NT2/D1 (cell line): ENCODE measurements around the gene DDAH1.

ENCODE experiments used
- DNase-seq: peaks from one replicate; pipeline ENCODE4 v3.0.0-alpha.2; 2011; ENCODE audit warnings: low read depth, low spot score
- H3K27me3 ChIP-seq: 2 replicates; pipeline ENCODE4 v1.6.0; 2011; ENCODE audit warnings: mild to moderate bottlenecking; ENCODE audit not compliant: insufficient read length, insufficient read depth
- H3K36me3 ChIP-seq: 2 replicates; pipeline ENCODE4 v1.6.1; 2011; ENCODE audit warnings: mild to moderate bottlenecking, low read length, mixed read lengths; ENCODE audit not compliant: insufficient read depth, insufficient read length
- H3K4me1 ChIP-seq: 2 replicates; pipeline ENCODE4 v1.5.1; 2011; ENCODE audit not compliant: insufficient read depth, insufficient read length
- H3K4me3 ChIP-seq: 2 replicates; pipeline ENCODE4 v1.5.1; 2011; ENCODE audit warnings: low read depth; ENCODE audit not compliant: insufficient read length
- H3K9ac ChIP-seq: 2 replicates; pipeline ENCODE4 v1.6.0; 2011; ENCODE audit warnings: low read depth; ENCODE audit not compliant: insufficient read length
- H3K9me3 ChIP-seq: 2 replicates; pipeline ENCODE4 v1.5.1; 2011; ENCODE audit warnings: mild to moderate bottlenecking, low read length; ENCODE audit not compliant: insufficient read depth
- SUZ12 ChIP-seq: IDR thresholded peaks from 2 replicates; pipeline ENCODE4 v1.6.1; 2011; ENCODE audit not compliant: insufficient read length, insufficient read depth; ENCODE audit errors: extremely low read depth
- YY1 ChIP-seq: IDR thresholded peaks from 2 replicates; pipeline ENCODE4 v1.6.1; 2011; ENCODE audit not compliant: insufficient read length, insufficient read depth
- ZNF274 ChIP-seq: IDR thresholded peaks from 2 replicates; pipeline ENCODE4 v1.6.1; 2011; ENCODE audit warnings: mild to moderate bottlenecking, low read depth, low read length

Gene DDAH1

GRCh38 chr1:85451236-85451830, 13.6 kb downstream of the DDAH1 start:
- H3K4me3 ChIP-seq = no peak overlapping the region
- H3K4me1 ChIP-seq = no peaks in the 10 kb centered on the region
- H3K27me3 ChIP-seq = no peaks in the 10 kb centered on the region
- H3K9ac ChIP-seq = no peak overlapping the region
- H3K9me3 ChIP-seq = no peaks in the 10 kb centered on the region
- no peaks in the 10 kb centered on the region for H3K36me3 ChIP-seq
- TF ChIP-seq YY1 (no peak), ZNF274 (no peak), SUZ12 (no peak)
- no peak for DNase-seq

- H3K4me3 ChIP-seq = no peak overlapping the region
- H3K36me3 ChIP-seq = no peaks in the 10 kb centered on the region
- TF ChIP-seq SUZ12 = no peak
- TF ChIP-seq YY1 = no peak
- TF ChIP-seq ZNF274 = no peak
- H3K4me1 ChIP-seq = no peaks in the 10 kb centered on the region
- no peak overlapping the region for H3K9ac ChIP-seq
- DNase-seq = no peak
- no peaks in the 10 kb centered on the region for H3K9me3 ChIP-seq
- H3K27me3 ChIP-seq = no peaks in the 10 kb centered on the region
Measured at GRCh38 chr1:85450832-85451231, 14.1 kb downstream of the DDAH1 start.

GRCh38 chr1:85449356-85449755, 15.6 kb downstream of the DDAH1 start:
- no peak for DNase-seq
- H3K4me3 ChIP-seq = no peak overlapping the region

GRCh38 chr1:85448358-85448757, 16.6 kb downstream of the DDAH1 start:
- DNase-seq = no peak
- no peaks in the 10 kb centered on the region for H3K9me3 ChIP-seq
- no peak for TF ChIP-seq SUZ12
- TF ChIP-seq ZNF274 = no peak
- TF ChIP-seq YY1 = no peak
- H3K9ac ChIP-seq = no peak overlapping the region
- no peaks in the 10 kb centered on the region for H3K27me3 ChIP-seq
- H3K4me3 ChIP-seq = no peak overlapping the region
- no peaks in the 10 kb centered on the region for H3K36me3 ChIP-seq
- H3K4me1 ChIP-seq = no peaks in the 10 kb centered on the region

More at GRCh38 chr1:85449356-85449755, 15.6 kb downstream of the DDAH1 start:
- H3K9ac ChIP-seq = no peak overlapping the region
- no peaks in the 10 kb centered on the region for H3K36me3 ChIP-seq
- H3K27me3 ChIP-seq = no peaks in the 10 kb centered on the region
- no peaks in the 10 kb centered on the region for H3K9me3 ChIP-seq
- TF ChIP-seq YY1 = no peak
- no peak for TF ChIP-seq SUZ12
- no peak for TF ChIP-seq ZNF274
- H3K4me1 ChIP-seq = no peaks in the 10 kb centered on the region

- TF ChIP-seq YY1 (no peak), ZNF274 (no peak), SUZ12 (no peak)
- Histone ChIP-seq H3K27me3 (no peaks in the 10 kb centered on the region), H3K9me3 (no peaks in the 10 kb centered on the region), H3K4me3 (no peak overlapping the region), H3K36me3 (no peaks in the 10 kb centered on the region), H3K4me1 (no peaks in the 10 kb centered on the region), H3K9ac (no peak overlapping the region)
- no peak for DNase-seq
Measured at GRCh38 chr1:85447006-85447943, 17.7 kb downstream of the DDAH1 start.

GRCh38 chr1:85445906-85446305, 19.1 kb downstream of the DDAH1 start:
- Histone ChIP-seq H3K9ac (no peak overlapping the region), H3K27me3 (no peaks in the 10 kb centered on the region), H3K4me3 (no peak overlapping the region), H3K36me3 (no peaks in the 10 kb centered on the region), H3K4me1 (no peaks in the 10 kb centered on the region), H3K9me3 (no peaks in the 10 kb centered on the region)
- DNase-seq = no peak
- no peak for TF ChIP-seq ZNF274
- TF ChIP-seq YY1 = no peak
- TF ChIP-seq SUZ12 = no peak

- H3K27me3 ChIP-seq = no peaks in the 10 kb centered on the region
- no peak for TF ChIP-seq ZNF274
- TF ChIP-seq YY1 = no peak
- no peak for TF ChIP-seq SUZ12
- H3K4me1 ChIP-seq = no peaks in the 10 kb centered on the region
- DNase-seq = no peak
- H3K9me3 ChIP-seq = no peaks in the 10 kb centered on the region
- no peak overlapping the region for H3K9ac ChIP-seq
- no peak overlapping the region for H3K4me3 ChIP-seq
- H3K36me3 ChIP-seq = no peaks in the 10 kb centered on the region
Measured at GRCh38 chr1:85444381-85444780, 20.6 kb downstream of the DDAH1 start.
